ENCODE measurements around the gene PAM16.
"Not testable (repeated sequence)": the region's sequence is repeated elsewhere in the genome, so short reads cannot be mapped to it uniquely, and the experiment has no call there.

Gene PAM16

GRCh38 chr16:4350787-4351659, at the start of gene PAM16:
PAM16 (minus strand) TSS chr16:4351321; CDS start chr16:4351234, 87 bp downstream.
- peak; percentile 96 for DNase-seq (ENCODE audit: low read depth)

- DNase-seq (ENCODE audit: low read depth): no peak
Measured at GRCh38 chr16:4399001-4399730, 48.0 kb upstream of the PAM16 start.

GRCh38 chr16:4395055-4395726, 44.1 kb upstream of the PAM16 start:
- DNase-seq (ENCODE audit: low read depth): no peak

- not testable (repeated sequence) for DNase-seq (ENCODE audit: low read depth)
Measured at GRCh38 chr16:4393850-4394249, 42.7 kb upstream of the PAM16 start.

- no peak for DNase-seq (ENCODE audit: low read depth)
Measured at GRCh38 chr16:4393240-4393600, 42.1 kb upstream of the PAM16 start.

- no peak for DNase-seq (ENCODE audit: low read depth)
Measured at GRCh38 chr16:4392382-4393239, 41.5 kb upstream of the PAM16 start.

GRCh38 chr16:4391631-4392381, 40.7 kb upstream of the PAM16 start:
- no peak for DNase-seq (ENCODE audit: low read depth)

- DNase-seq (ENCODE audit: low read depth): no peak
Measured at GRCh38 chr16:4390266-4391260, 39.4 kb upstream of the PAM16 start.

GRCh38 chr16:4389051-4389955, 38.2 kb upstream of the PAM16 start:
- DNase-seq (ENCODE audit: low read depth): no peak

GRCh38 chr16:4388271-4389021, 37.3 kb upstream of the PAM16 start:
- no peak for DNase-seq (ENCODE audit: low read depth)

GRCh38 chr16:4387781-4388180, 36.7 kb upstream of the PAM16 start:
- no peak for DNase-seq (ENCODE audit: low read depth)

GRCh38 chr16:4386951-4387565, 35.9 kb upstream of the PAM16 start:
- no peak for DNase-seq (ENCODE audit: low read depth)

- no peak for DNase-seq (ENCODE audit: low read depth)
Measured at GRCh38 chr16:4386451-4386805, 35.3 kb upstream of the PAM16 start.

- DNase-seq (ENCODE audit: low read depth): no peak
Measured at GRCh38 chr16:4385789-4386450, 34.8 kb upstream of the PAM16 start.

GRCh38 chr16:4385066-4385788, 34.1 kb upstream of the PAM16 start:
- no peak for DNase-seq (ENCODE audit: low read depth)

GRCh38 chr16:4384509-4384942, 33.4 kb upstream of the PAM16 start:
- no peak for DNase-seq (ENCODE audit: low read depth)
